Activated CD8-positive, alpha-beta memory T cell treated with anti-CD3 and anti-CD28 coated beads, Interleukin-2, amount 10 ng/mL, durations not matched to agents 7 days and 5 days (primary cell): Measurements from ENCODE around the gene CORO1C. TPM values are rescaled to one million over a fixed set of nuclear protein-coding genes. Genes with fewer than 3 reads are reported as not detected.
A peak's percentile ranks its signal among the peaks of the same experiment; 100 is the strongest.

Source experiments
- ATAC-seq: fragments of 150-1000 bp; cut with Tn5 transposase; one replicate; pipeline ENCODE4 v1.10.0; 2021; ENCODE audit warnings: moderate library complexity
- CTCF ChIA-PET: fragments of 350-600 bp; sonication (Branson Sonifier 250); formaldehyde crosslinking; loops from one replicate; lab custom pipeline; 2021; ENCODE audit warnings: antibody characterized with exemption; lab: Charles Lee
- DNase-seq: peaks from one replicate; pipeline ENCODE4 v3.0.0-alpha.2; 2020
- H3K27ac Mint-ChIP-seq: one replicate; pipeline ENCODE4 v1.8.0; 2021; ENCODE audit warnings: mild to moderate bottlenecking, mixed read lengths
- H3K27me3 Mint-ChIP-seq: one replicate; pipeline ENCODE4 v1.8.0; 2021; ENCODE audit warnings: mixed read lengths
- H3K36me3 Mint-ChIP-seq: one replicate; pipeline ENCODE4 v1.8.0; 2021; ENCODE audit warnings: mild to moderate bottlenecking, mixed read lengths
- H3K4me1 Mint-ChIP-seq: one replicate; pipeline ENCODE4 v1.8.0; 2021; ENCODE audit warnings: mixed read lengths
- H3K4me3 Mint-ChIP-seq: one replicate; pipeline ENCODE4 v1.8.0; 2021; ENCODE audit warnings: mild to moderate bottlenecking, moderate library complexity, mixed read lengths
- H3K9me3 Mint-ChIP-seq: one replicate; pipeline ENCODE4 v1.8.0; 2022; ENCODE audit warnings: low read depth, mixed read lengths
- total RNA-seq, 2 experiments: library from RNA; stranded (reverse); gene quantifications; one replicate each; pipeline ENCODE4 v1.2.3, GENCODE V29; 2021

The CORO1C gene
- total RNA-seq, 2 experiments from 2014 or later: 54.3 to 63.0 TPM

GRCh38 chr12:108694812-108695278, 36.5 kb downstream of the CORO1C start:
- no peaks in the 10 kb centered on the region for H3K9me3 Mint-ChIP-seq
- no peak for ATAC-seq

DNA sequence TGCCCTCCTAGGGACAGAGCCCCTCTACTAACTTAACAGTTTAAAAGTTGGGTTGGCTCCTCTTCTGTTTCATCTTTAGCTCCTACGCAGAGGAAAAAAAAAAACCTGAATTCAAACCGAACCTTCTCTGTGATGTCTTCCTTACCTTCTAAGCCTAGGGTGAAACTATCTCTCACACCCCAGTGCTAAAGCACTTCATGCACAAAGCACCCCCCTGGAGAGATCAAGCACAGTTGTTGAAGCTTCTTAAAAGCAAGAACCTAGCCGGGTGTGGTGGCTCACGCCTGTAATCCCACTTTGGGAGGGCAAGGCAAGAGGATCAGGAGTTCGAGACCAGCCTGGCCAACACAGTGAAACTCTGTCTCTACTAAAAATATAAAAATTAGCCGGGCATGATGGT, 37.6 kb downstream of the CORO1C start:
- peak overlapping the region; percentile 72 for H3K27ac Mint-ChIP-seq
- peaks cover 71% of the 10 kb centered on the region for H3K4me1 Mint-ChIP-seq
- no peaks in the 10 kb centered on the region for H3K9me3 Mint-ChIP-seq
- ATAC-seq (no peak), DNase-seq (no peak)
- H3K27me3 Mint-ChIP-seq: no peaks in the 10 kb centered on the region
- CTCF ChIA-PET: interaction anchor here (1.1 to 2.6 kb wide), 6 partner anchors 8 to 58 kb away, joined by 3 to 11 read pairs (median 4); no protein-coding TSS in a partner anchor
- peaks cover 12% of the 10 kb centered on the region for H3K36me3 Mint-ChIP-seq
- H3K4me3 Mint-ChIP-seq: no peak overlapping the region

More at GRCh38 chr12:108694812-108695278, 36.5 kb downstream of the CORO1C start:
- CTCF ChIA-PET: interaction anchor here (1.2 to 2.1 kb wide), 3 partner anchors 10 to 59 kb away, joined by 3 to 6 read pairs (median 5); no protein-coding TSS in a partner anchor
- Mint-ChIP-seq H3K4me1 (peaks cover 62% of the 10 kb centered on the region), H3K4me3 (no peak overlapping the region), H3K27me3 (no peaks in the 10 kb centered on the region), H3K36me3 (peaks cover 18% of the 10 kb centered on the region), H3K27ac (no peak overlapping the region)
- peak; percentile 55 for DNase-seq

DNA sequence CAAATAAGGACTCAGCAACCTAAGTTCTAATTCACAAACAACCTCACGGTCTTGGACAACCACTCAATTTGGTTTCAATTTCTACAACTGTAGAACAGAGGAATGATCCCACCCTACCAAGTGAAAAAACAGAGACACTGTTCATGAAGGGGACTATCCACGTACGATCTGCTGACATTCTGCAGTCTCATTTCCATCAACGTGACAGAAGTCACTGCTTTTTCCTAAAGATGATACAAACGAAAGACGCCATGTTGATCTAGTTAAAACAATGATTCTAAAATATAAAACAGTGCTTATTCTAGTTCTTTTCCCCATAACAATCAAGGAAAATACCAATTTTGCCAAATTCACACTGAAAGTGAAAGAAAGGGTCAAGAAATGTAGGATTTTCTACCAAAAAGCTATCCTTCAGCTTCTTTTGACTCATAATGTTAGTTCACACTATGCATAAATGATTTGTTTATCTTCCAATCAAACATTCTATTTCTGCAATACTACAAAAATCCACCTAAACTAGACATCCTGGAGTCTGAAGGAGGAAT, 38.1 kb downstream of the CORO1C start:
- Mint-ChIP-seq H3K4me1 (peaks cover 74% of the 10 kb centered on the region), H3K36me3 (peaks cover 10% of the 10 kb centered on the region), H3K4me3 (peak overlapping the region; percentile 5), H3K27ac (peak overlapping the region; percentile 72), H3K9me3 (no peaks in the 10 kb centered on the region), H3K27me3 (no peaks in the 10 kb centered on the region)
- no peak for ATAC-seq
- CTCF ChIA-PET: interaction anchor here (1.1 to 2.6 kb wide), 6 partner anchors 7 to 134 kb away, joined by 3 to 11 read pairs (median 4); no protein-coding TSS in a partner anchor
- no peak for DNase-seq

DNA sequence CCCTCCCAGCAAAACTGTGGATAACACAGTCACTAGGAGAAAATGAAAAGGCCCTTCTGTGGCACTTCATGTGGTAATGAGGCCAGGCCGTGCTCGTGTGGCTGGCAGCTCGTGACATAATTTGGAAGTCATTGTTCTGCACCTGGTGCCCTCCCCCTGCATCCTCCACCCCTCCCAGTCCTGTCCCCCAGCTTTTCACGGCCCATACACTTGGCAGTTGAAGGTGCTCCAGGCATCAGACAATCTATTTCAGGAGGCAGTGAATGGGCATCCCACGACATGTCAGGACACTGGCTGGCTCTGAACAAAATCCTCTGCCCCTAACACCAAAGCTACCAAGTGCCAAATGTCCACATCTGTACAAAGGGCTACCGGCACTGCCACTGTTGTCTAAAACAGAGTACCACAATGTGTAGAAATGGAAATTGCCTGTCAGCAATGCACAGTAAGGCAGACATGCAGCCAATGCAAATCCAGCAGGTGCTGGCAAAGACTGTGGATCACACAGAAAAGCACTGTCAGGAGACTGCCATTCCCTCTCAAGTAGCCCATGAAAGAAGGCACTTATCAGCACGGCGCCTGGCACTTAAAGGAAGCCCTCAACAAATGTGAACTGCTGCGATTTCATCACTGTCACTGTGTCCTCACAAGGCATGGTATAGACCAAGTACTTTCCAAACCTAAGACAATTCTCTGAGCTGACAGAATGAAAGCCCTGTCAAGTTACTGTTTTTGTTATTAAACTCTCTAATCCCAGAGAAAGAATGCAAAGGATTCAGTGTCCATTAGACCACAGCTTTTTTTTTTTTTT, 39.1 kb downstream of the CORO1C start:
- peak overlapping the region; percentile 31 for H3K4me3 Mint-ChIP-seq
- H3K27ac Mint-ChIP-seq: peak overlapping the region; percentile 90
- no peaks in the 10 kb centered on the region for H3K9me3 Mint-ChIP-seq
- DNase-seq: no peak
- no peaks in the 10 kb centered on the region for H3K27me3 Mint-ChIP-seq
- H3K36me3 Mint-ChIP-seq: peaks cover 8% of the 10 kb centered on the region
- CTCF ChIA-PET: interaction anchor here (1.3 to 3.5 kb wide), 7 partner anchors 10 to 135 kb away, joined by 3 to 27 read pairs (median 7); partner anchors contain the start of gene SELPLG
- peak; percentile 8 for ATAC-seq
- peaks cover 75% of the 10 kb centered on the region for H3K4me1 Mint-ChIP-seq

- peaks cover 5% of the 10 kb centered on the region for H3K36me3 Mint-ChIP-seq
- peak overlapping the region; percentile 90 for H3K27ac Mint-ChIP-seq
- no peaks in the 10 kb centered on the region for H3K27me3 Mint-ChIP-seq
- no peaks in the 10 kb centered on the region for H3K9me3 Mint-ChIP-seq
- ATAC-seq (peak; percentile 83), DNase-seq (peak; percentile 91)
- CTCF ChIA-PET: interaction anchor here (0.8 to 3.5 kb wide), 13 partner anchors 8 to 179 kb away, joined by 3 to 27 read pairs (median 4); partner anchors contain the start of genes CORO1C and SELPLG
- H3K4me1 Mint-ChIP-seq: peaks cover 68% of the 10 kb centered on the region
- H3K4me3 Mint-ChIP-seq: peak overlapping the region; percentile 68
Observed at GRCh38 chr12:108691175-108691997, 39.9 kb downstream of the CORO1C start.

GRCh38 chr12:108690542-108691174, 40.7 kb downstream of the CORO1C start:
- Mint-ChIP-seq H3K27ac (peak overlapping the region; percentile 90), H3K36me3 (peaks cover 3% of the 10 kb centered on the region), H3K4me3 (peak overlapping the region; percentile 68), H3K4me1 (peaks cover 66% of the 10 kb centered on the region), H3K27me3 (no peaks in the 10 kb centered on the region), H3K9me3 (no peaks in the 10 kb centered on the region)
- DNase-seq: no peak
- no peak for ATAC-seq
- CTCF ChIA-PET: interaction anchor here (0.8 to 3.5 kb wide), 16 partner anchors 8 to 260 kb away, joined by 3 to 27 read pairs (median 4); partner anchors contain the start of genes CORO1C and SELPLG

- CTCF ChIA-PET: interaction anchor here (0.9 to 3.5 kb wide), 12 partner anchors 9 to 261 kb away, joined by 3 to 27 read pairs (median 4); partner anchors contain the start of genes CORO1C and SELPLG
- no peaks in the 10 kb centered on the region for H3K27me3 Mint-ChIP-seq
- no peaks in the 10 kb centered on the region for H3K9me3 Mint-ChIP-seq
- H3K4me1 Mint-ChIP-seq: peaks cover 66% of the 10 kb centered on the region
- DNase-seq (no peak), ATAC-seq (no peak)
- peak overlapping the region; percentile 90 for H3K27ac Mint-ChIP-seq
- H3K4me3 Mint-ChIP-seq: peak overlapping the region; percentile 68
- peaks cover 2% of the 10 kb centered on the region for H3K36me3 Mint-ChIP-seq
Observed at GRCh38 chr12:108690191-108690518, 41.2 kb downstream of the CORO1C start.

DNA sequence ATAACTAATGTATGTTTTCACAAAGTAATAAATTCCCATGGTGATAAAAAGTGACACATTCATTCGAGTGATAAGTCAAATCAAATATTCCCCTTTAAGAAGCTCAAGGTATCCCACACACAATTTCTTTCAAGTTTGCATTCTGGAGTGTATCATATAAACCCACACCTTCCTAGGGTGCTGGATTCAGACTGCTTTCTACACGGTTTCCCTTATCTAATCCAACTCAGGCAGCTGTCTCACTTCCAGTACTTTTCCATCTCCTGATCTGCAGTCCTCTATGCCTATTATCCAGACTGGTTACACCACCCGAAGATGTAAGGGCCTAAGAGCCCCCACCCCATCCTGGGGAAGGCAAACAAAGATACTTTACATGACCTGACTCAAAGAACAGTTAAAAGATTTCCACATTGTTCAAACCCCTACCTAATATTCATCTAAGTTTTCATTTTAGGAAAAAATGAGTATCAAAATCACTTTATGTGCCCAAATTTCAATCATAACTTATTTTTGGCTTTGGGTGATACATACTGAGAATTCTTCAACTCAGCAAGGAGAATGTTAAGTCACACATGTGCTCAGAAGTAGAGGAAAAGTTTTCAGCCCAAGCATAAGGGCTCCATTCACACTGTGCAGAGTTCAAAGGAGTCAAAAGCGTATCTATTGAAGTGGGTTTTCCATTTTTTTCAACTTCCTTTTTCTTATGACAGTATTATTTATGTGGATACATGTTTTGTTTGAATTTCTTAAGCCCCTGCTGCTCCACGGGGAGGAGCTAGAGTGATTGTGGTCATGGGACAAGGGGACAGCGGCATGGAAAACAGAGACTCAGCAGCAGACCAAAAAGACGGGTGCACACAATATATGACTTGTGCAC, 41.8 kb downstream of the CORO1C start:
- no peak for DNase-seq
- Mint-ChIP-seq H3K4me3 (peak overlapping the region; percentile 68), H3K27me3 (no peaks in the 10 kb centered on the region), H3K4me1 (peaks cover 65% of the 10 kb centered on the region), H3K36me3 (no peaks in the 10 kb centered on the region), H3K27ac (peak overlapping the region; percentile 90), H3K9me3 (no peaks in the 10 kb centered on the region)
- CTCF ChIA-PET: interaction anchor here (0.9 to 3.5 kb wide), 10 partner anchors 10 to 261 kb away, joined by 3 to 27 read pairs (median 4); partner anchors contain the start of genes CORO1C and SELPLG
- ATAC-seq: peak; percentile 13

GRCh38 chr12:108686780-108687179, 44.5 kb downstream of the CORO1C start:
- Mint-ChIP-seq H3K4me3 (no peak overlapping the region), H3K4me1 (peaks cover 50% of the 10 kb centered on the region), H3K9me3 (no peaks in the 10 kb centered on the region), H3K36me3 (no peaks in the 10 kb centered on the region), H3K27me3 (no peaks in the 10 kb centered on the region), H3K27ac (no peak overlapping the region)
- CTCF ChIA-PET: interaction anchor here (0.6 to 2.9 kb wide), 4 partner anchors 9 to 116 kb away, joined by 3 to 21 read pairs (median 6); no protein-coding TSS in a partner anchor
- no peak for ATAC-seq
- DNase-seq: no peak

- Mint-ChIP-seq H3K27ac (no peak overlapping the region), H3K27me3 (no peaks in the 10 kb centered on the region)
Observed at GRCh38 chr12:108685469-108686260, 45.7 kb downstream of the CORO1C start.

More at GRCh38 chr12:108685469-108686260, 45.7 kb downstream of the CORO1C start:
- no peak overlapping the region for H3K4me3 Mint-ChIP-seq
- peaks cover 46% of the 10 kb centered on the region for H3K4me1 Mint-ChIP-seq
- no peaks in the 10 kb centered on the region for H3K9me3 Mint-ChIP-seq
- CTCF ChIA-PET: interaction anchor here (0.8 to 2.9 kb wide), 10 partner anchors 8 to 265 kb away, joined by 3 to 21 read pairs (median 4); partner anchors contain the start of gene SELPLG
- ATAC-seq (peak; percentile 21), DNase-seq (no peak)
- peaks cover 3% of the 10 kb centered on the region for H3K36me3 Mint-ChIP-seq
